Measurements from ENCODE around the gene AP2A1.
"Not testable (repeated sequence)": the region's sequence is repeated elsewhere in the genome, so short reads cannot be mapped to it uniquely, and the experiment has no call there.

Gene AP2A1

DNA sequence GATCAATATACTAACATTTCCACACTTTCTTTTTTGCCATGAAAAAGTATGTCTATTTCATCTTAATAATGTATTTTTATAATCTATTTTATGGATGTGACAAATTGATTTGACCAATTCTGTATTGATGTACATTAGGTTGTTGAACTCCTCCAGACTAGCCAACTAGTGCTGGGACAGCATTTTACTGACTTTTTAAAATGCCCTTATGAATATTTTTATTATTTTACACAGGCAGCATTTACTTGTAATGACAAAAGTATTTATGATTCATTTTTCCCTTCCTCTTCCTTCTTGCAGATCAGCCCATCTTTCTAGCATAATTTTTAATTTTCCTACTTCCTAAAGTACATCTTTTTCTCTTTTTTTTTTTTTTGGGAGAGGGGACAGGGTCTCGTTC, 47.2 kb downstream of the AP2A1 start:
- FAIRE-seq = no peak

DNA sequence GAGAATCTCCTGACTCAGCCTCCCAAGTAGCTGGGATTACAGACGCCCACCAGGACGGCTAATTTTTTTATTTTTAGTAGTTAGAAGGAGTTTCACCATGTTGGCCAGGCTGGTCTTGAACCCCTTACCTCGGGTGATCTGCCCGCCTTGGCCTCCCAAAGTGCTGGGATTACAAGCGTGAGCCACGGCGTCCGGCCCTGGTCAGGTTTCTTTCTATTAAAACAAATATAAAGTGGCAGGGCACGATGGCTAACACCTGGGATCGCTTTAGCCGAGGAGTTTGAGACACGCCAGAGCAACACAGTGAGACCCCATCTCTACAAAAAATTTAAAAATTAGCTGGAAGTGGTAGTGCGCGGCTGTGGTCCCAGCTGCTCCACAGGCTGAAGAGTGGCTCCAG, 49.8 kb downstream of the AP2A1 start:
- FAIRE-seq = no peak

DNA sequence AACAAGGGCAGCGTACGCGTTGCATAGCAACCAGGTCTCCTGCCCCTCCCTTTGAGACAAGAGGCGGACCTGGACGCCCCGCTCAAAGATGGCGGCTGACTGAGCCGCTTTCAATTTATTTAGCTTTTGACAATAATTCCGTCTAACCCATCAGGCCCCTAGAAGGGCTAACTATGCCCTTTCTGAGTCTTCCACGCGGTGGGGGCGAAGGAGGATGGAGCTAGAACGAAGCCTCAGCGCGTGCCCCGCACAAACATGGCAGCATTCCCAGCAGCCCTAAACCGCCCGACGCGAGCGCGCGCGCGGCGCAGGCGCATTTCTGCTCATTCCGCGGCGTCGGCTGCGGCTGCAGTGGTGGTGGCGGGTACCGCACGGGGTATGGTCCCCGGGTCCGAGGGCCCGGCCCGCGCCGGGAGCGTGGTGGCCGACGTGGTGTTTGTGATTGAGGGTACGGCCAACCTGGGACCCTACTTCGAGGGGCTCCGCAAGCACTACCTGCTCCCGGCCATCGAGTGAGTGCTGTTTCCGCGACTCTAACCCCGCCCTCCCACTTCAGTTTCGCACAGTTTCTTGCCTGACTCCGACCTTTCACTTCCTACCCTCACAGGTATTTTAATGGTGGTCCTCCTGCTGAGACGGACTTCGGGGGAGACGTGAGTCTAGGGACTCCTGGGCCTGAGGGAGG, 51.3 kb downstream of the AP2A1 start, which contains the start of gene MED25:
MED25 (plus strand) TSS at position 326 of the 685 bp plus-strand sequence; CDS start at position 379, 53 bp downstream.
- no peak for FAIRE-seq

DNA sequence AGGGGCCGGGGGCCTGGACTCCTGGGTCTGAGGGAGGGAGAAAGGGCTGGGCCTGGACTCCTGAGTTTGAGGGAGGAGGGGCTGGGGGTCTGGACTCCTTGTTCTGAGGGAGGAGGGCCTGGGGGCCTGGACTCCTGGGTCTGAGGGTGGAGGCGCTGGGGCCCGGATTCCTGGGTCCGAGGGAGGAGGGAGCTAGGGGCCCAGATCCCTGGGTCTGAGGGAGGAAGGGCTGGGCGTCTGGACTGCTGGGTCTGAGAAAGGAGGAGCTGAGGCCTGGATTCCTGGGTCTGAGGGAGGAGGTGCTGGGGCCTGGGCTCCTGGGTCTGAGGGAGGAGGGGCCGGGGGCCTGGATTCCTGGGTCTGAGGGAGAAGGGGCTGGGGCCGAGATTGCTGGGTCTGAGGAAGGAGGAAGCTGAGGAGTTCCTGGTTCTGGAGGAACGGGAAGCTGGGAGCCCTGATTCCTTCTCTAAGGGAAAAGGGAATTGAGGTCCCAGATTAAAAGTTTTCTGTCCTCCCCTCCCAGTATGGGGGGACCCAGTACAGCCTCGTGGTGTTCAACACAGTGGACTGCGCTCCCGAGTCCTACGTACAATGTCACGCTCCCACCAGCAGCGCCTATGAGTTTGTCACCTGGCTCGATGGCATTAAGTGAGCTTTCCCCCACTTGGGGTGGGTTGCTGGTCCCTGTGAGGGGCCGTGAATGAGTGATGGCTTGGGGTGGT, 52.0 kb downstream of the AP2A1 start:
- FAIRE-seq = no peak

DNA sequence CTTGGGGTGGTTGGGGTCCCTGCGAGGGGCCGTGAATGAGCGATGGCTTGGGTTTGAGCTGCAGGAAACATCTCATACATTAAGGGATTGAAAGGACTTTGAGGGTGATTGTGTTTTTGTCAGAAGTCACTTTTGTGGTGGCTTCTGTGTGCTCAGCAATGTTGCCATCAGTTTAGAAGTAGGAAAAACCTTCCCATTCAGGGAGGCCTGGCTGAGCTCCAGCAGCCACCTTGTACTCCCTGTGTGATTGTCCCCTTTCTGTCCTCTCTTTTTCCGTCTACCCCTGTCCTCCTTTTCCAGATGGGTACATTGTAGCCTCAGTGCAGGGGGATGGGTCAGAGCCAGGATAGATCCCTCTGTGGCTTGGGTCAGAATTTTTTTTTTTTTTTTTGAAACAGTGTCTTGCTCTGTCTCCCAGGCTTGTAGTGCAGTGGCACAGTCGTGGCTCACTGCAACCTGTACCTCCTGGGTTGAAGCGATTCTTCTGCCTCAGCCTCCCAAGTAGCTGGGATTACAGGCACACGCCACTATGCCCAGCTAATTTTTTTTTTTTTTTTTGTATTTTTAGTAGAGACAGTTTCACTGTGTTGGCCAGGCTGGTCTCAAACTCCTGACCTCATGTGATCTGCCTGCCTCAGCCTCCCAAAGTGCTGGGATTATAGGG, 52.8 kb downstream of the AP2A1 start:
- FAIRE-seq = not testable (repeated sequence)

DNA sequence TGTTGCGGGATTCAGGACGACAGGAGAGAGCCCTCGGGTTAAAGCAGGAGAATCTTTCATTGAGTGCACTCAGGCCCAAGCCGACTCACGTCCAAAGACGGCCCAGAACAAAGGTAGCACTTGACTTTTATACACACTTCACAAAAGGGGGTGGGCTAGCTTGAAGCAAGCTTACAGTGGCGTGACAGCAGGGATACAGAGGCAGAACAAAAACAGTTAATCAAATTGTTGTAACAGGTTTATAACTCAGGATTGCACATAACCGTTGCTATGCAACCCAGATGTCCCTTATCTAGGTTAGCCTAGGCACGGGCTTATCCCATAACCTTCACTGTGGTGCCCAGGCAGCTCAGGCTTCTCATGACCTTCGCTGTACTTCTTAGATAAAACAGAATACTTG, 53.3 kb downstream of the AP2A1 start:
- FAIRE-seq = no peak

DNA sequence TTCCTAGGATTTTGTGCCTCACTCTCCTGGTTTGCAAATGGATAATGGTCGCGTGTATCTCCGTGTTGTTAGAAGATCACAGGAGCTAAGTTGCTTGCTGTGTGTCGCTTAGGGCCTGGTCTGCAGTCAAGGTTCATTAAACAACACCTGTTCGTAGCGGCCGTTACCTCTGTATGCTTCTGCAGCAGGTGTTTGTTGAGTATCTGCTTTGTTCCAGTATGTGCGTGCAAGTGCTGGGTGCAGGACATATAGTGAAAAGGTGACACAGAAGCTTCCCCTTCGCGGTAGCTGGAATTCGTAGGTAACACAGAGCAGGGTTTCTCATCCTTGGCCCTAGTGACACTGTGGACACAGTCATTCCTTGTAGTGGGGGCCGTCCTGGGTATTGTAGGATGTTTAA, 56.7 kb downstream of the AP2A1 start:
- FAIRE-seq = no peak

DNA sequence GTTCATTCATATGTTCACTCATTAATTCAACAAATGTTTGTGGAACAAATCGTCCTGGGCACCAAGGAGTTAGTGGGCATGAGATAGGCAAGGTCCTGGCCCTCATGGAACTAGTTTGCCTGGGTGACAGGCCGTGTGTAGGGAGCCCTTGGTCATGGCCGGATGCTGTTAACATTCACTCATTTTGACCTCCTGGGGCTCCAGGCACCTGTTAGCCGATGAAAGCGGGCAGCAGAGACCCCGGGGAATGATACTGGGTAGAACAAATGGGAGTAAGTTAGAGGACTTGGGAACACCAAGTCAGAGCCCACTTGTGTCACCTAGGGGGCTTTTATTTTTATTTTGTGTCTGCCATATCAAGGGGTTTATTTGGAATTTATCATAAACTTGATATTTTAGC, 57.9 kb downstream of the AP2A1 start:
- no peak for FAIRE-seq

DNA sequence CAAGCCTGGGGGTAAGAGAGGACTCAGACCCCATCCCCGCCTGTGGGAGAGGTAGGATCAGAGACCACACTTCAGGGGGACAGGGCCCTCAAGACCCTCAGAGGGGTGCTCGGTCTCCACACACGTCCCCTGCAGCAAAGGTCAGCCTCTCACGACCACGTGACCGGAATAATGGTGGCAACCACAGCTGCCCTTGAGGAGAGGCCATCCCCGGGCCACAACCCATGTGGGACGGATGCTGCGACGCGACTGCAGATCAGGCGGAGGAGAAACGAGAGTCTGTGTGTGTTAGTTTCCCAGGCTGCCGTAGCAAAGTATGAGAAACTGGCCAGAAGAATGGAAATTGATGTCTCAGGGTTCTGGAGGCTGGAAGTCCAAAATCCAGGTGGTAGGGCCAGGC, 60.2 kb downstream of the AP2A1 start:
- no peak for FAIRE-seq

DNA sequence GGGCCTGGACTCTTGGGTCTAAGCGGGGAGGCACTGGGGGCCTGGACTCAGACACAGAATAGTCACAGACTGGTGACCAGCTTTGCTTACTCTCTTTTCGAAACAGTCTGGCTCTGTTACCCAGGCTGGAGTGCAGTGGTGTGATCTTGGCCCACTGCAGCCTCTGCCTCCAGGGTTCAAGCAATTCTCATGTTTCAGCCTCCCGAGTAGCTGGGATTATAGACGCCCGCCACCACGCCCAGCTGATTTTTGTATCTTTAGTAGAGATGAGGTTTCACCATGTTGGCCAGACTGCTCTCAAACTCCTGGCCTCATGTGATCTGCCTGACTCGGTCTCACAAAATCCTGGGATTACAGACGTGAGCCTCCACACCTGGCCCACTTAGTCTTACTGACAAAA, 62.4 kb downstream of the AP2A1 start:
- no peak for FAIRE-seq

DNA sequence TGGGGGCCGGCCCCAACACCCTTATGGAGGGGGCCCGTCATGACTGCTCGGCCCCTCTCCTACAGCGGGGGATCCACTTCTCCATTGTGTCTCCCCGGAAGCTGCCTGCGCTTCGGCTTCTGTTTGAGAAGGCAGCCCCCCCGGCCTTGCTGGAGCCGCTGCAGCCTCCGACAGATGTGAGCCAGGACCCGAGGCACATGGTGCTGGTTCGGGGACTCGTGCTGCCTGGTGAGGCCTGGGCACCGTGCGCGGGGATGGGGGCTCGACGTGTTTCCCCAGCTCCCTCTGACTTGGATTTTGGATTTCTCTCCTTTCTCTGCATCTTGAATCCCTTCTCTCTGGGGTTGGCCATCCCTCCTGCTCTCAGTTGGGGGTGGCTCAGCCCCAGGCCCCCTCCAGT, 62.9 kb downstream of the AP2A1 start:
- FAIRE-seq = no peak

DNA sequence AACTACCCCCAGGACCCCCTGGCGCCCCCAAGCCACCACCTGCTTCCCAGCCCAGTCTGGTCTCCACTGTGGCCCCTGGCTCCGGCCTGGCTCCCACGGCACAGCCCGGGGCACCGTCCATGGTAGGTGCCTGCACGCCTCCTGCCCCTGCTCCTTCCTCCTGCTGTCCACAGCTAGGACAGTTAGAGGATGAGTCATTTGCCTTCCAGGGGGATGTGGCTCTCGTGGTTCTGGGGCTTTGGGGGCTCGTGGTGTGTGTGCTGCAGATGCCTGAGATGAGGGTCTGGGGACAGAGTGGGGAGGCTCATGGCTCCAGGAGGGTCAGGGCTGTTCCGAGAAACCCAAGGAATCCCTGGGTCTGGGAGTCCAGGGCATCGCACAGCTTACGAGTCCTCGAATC, 64.0 kb downstream of the AP2A1 start:
- FAIRE-seq = no peak

DNA sequence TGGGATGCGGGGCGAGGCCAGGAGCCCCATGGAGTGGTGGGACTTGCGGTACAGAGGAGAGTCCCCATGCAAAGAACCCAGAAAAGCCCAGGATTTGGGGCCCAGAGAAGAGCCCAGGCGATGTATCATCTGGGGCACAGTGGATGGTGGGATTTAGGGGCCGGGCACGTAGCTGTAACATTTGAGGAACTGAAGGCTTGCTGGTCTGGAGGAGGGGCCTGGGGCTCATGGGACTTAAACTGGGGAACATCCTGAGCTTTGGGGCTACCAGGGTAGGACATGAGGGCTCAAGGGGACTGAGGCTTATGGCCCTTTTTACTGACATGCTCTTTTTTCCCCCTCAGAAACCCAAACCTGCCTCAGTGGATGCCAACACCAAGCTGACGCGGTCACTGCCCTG, 64.8 kb downstream of the AP2A1 start:
- FAIRE-seq = no peak

DNA sequence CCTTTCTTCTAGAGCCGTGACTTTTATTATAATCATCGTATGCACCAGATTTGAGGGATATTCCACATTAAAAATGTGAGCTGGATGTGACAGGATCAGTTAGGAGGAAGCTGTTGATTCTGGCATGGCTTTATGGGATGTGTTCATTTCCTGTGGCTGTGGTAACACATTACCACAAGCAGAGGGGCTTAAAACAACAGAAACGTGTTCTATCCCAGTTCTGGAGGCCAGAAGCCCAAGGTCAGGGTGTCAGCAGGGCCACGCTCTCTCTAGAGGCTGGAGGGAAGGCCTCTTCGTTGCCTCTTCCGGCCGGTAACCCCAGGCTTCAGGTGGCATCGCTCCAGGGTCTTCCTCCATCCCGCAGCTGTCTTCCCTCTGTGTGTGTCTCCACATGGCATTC, 65.8 kb downstream of the AP2A1 start:
- FAIRE-seq = no peak

DNA sequence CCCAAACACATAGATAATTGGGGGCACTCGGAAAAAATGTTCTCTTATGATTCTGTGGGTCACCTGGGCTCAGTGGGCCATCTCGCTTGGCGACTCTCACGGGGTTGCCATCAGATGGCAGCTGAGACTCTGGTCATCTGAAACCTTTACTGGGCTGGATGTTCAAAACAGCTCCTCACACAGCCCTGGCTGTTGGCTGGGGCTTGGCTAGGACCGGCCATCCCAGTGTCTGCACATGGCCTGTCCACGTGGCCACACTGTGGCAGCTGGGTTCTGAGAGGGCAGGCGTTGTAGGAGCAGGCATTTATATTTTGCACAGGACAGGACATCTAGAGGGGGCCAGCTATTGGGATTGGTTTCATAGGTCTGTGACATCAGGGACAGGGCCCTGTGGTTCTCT, 66.8 kb downstream of the AP2A1 start:
- no peak for FAIRE-seq

DNA sequence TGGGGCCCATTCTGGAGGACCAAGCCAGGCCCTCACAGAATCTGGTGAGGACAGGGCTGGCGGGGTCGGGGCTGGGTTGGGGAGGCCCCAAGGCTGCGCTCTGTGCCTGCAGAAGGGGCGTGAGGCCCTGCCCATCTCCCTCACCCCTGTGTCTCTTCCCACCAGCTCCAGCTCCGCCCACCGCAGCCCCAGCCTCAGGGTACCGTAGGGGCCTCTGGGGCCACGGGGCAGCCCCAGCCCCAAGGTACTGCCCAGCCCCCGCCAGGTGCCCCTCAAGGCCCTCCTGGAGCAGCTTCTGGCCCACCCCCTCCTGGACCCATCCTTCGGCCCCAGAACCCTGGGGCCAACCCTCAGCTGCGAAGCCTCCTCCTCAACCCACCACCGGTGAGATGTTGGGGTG, 68.8 kb downstream of the AP2A1 start:
- FAIRE-seq = no peak

DNA sequence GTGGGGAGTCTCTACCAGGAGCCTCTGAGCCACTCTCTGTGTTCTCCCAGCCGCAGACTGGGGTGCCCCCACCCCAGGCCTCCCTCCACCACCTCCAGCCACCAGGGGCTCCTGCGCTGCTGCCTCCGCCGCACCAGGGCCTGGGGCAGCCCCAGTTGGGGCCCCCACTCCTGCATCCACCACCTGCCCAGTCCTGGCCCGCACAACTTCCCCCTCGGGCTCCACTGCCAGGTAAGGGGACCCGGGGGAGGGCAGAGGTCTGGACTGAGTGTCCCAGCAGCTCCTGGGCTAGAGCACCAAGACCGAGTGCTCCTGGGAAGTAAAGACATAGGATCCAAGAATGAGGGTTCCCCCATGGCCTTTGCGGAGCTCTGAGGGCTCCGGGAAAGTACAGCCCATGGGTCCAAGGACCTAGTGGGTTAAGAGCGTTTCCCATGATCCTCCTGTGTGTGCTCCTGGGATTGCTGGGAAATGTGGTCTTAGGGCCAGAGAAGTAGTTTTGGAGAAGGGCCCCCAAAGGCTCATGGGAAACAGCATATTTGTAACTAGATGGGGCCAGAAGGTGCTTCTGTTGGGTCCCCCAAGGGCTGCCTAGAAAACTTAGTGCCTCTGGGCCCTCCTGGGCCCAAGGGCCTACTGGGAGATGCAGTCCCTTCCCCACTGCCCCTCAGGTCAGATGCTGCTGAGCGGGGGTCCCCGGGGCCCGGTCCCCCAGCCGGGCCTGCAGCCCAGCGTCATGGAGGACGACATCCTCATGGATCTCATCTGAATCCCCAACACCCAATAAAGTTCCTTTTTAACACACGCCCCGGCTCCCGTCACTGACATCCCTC, 69.6 kb downstream of the AP2A1 start:
- FAIRE-seq = no peak

DNA sequence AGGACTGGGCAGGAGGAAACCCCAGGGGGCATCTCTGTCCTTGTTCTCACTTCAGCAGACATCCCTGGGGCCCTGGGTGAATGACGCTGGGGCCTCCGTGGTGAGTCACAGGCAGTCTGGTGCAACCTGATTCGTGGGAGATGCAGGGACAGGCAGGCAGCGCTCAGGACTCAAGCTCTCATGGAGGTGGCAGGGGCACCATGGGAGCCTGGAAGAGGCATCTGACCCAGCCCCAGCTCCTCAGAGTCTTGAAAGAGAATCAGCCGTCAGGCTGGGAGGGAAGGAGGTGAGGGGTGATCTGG, 70.2 kb downstream of the AP2A1 start:
- no peak for FAIRE-seq

DNA sequence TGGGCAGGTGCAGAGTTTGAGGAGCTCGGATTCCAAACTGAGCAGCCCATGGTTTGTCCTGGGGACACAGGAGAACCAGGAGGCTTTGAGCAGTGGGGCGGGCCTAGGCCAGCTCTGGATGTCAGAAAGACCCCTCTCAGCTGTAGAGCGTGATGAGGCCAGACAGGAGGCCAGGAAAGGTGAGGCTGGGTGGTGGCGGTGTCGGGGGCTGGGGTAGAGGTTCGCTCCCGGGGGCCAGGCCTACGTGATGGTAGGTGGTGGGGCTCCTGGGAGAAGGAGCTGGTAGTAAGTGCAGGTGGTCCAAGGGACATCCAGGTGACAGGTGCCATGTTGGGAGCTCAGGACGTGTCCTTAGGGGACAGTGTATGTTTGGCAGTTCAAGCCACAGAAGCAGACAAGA, 70.6 kb downstream of the AP2A1 start:
- FAIRE-seq = no peak

DNA sequence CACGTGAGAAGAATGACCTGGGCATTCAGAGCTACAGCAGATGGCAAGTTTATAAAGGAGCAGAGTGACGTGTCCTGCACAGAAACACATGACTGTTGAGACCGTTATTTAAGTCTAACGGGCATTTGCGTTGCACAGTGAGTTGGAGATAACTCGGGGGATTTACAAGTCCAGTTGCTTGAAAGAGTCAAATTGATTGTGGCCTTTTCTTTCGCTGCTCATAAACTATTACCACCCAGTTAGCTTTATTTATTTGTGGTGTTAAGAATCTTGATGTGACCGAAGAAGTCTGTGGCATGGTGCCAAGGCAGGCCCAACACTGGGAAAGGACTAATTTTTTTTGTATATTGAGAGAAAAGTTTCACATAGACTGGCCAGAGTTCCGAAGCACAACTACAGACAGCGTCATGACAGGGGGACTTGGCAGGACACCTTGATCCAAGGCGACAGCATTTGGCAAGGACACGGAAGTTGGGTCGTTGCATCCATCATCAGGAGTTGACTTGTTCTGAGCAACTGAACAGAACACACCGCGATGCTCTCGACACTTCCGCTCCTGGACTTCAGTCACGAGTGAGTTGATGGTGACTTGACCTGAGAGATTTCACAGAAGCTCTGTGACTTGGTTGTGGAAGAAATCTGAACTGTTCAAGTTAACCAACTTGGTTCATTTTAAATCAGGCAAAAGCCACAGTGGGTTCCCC, 72.2 kb downstream of the AP2A1 start:
- no peak for FAIRE-seq

DNA sequence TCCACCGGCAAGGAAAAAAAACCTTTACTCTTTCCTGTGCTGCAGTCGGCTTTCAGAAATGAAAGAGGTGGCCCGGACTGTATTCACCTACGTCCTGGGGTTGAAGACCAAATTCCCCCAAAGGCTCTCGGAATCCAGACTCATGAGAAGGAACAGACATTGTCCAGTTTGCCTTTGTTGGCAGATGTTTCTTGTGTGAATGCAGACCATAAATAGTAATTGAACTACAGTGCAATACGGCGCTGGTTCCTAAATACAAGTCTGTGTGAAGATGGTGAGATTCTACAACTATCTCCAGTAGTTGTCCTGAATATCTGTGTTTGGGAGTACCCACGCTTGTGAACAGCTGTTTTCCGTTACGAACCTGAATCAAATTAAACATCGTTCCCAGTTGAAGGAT, 72.9 kb downstream of the AP2A1 start:
- FAIRE-seq = no peak

DNA sequence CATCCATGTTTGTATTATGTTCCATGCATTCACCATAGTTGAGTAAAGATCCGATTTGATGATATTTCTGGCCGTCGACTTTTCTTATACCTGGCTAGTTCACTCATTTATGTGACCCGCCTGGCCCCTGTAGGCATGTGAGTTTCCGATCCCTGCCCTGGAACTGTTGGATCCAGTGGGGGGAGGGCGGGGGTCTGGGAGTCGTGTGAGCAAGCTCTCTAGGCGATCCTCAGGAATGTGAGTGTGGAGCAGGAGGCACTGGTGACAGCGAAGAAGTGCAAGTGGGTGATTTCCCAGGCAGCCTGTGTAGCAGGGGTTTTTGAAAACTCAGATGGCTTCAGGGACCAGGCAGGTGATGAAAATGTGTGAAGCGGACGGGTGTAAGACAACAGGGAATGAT, 73.5 kb downstream of the AP2A1 start:
- no peak for FAIRE-seq

DNA sequence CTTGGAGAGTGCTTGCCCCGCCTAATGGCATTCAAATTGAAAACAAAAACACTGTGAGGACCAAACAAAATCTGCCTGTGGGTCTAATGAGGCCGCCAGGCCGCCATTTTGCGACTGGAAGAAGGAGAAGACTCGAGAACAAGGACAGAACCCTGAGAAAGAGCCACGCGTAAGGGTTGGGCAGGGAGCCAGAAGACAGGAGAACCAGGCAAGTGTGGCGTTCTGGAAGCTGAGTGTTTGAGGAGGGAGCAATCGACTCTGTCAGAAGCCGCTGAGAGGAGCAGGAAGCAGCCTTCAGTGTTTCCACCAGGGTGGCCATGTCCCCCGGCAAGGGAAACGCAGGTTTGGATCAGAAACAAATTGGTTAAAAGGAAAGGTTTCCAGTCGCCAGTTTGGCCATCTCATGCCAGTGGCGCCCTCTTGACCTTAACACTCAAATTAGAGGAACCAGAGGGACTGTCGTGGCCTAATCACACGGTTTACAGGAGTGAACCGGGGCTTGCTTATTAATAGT, 74.0 kb downstream of the AP2A1 start:
- no peak for FAIRE-seq
